Measurements from ENCODE around the gene CACNA1C.

CACNA1C gene

GRCh38 chr12:2052826-2053678, at the start of gene CACNA1C:
CACNA1C (plus strand) TSS chr12:2052987; CDS start chr12:2053563, 576 bp downstream.
- no peak for DNase-seq (ENCODE audit: low read depth)

GRCh38 chr12:2003676-2004112, 49.1 kb upstream of the CACNA1C start:
- peak; percentile 53 for DNase-seq (ENCODE audit: low read depth)

- peak; percentile 96 for DNase-seq (ENCODE audit: low read depth)
Measured at GRCh38 chr12:2004113-2004929, 48.5 kb upstream of the CACNA1C start, which contains the start of gene DCP1B. DCP1B (minus strand) TSS chr12:2004457; CDS start chr12:2004431, 26 bp downstream.

- no peak for DNase-seq (ENCODE audit: low read depth)
Measured at GRCh38 chr12:2008677-2009076, 44.1 kb upstream of the CACNA1C start.

GRCh38 chr12:2009623-2010022, 43.2 kb upstream of the CACNA1C start:
- DNase-seq (ENCODE audit: low read depth), result no peak

GRCh38 chr12:2011643-2012607, 40.9 kb upstream of the CACNA1C start:
- no peak for DNase-seq (ENCODE audit: low read depth)

GRCh38 chr12:2013086-2013485, 39.7 kb upstream of the CACNA1C start:
- no peak for DNase-seq (ENCODE audit: low read depth)

GRCh38 chr12:2013527-2014223, 39.1 kb upstream of the CACNA1C start:
- no peak for DNase-seq (ENCODE audit: low read depth)

- no peak for DNase-seq (ENCODE audit: low read depth)
Measured at GRCh38 chr12:2014231-2014630, 38.6 kb upstream of the CACNA1C start.

GRCh38 chr12:2016862-2017545, 35.8 kb upstream of the CACNA1C start:
- DNase-seq (ENCODE audit: low read depth), result no peak

GRCh38 chr12:2017546-2018337, 35.0 kb upstream of the CACNA1C start:
- no peak for DNase-seq (ENCODE audit: low read depth)

- DNase-seq (ENCODE audit: low read depth), result no peak
Measured at GRCh38 chr12:2018391-2018790, 34.4 kb upstream of the CACNA1C start.

GRCh38 chr12:2019126-2019525, 33.7 kb upstream of the CACNA1C start:
- no peak for DNase-seq (ENCODE audit: low read depth)

- no peak for DNase-seq (ENCODE audit: low read depth)
Measured at GRCh38 chr12:2020511-2020910, 32.3 kb upstream of the CACNA1C start.

GRCh38 chr12:2023365-2023764, 29.4 kb upstream of the CACNA1C start:
- DNase-seq (ENCODE audit: low read depth), result no peak

GRCh38 chr12:2027351-2027750, 25.4 kb upstream of the CACNA1C start:
- DNase-seq (ENCODE audit: low read depth), result no peak

- no peak for DNase-seq (ENCODE audit: low read depth)
Measured at GRCh38 chr12:2029851-2030250, 22.9 kb upstream of the CACNA1C start.

- DNase-seq (ENCODE audit: low read depth), result no peak
Measured at GRCh38 chr12:2032506-2032905, 20.3 kb upstream of the CACNA1C start.

- peak; percentile 12 for DNase-seq (ENCODE audit: low read depth)
Measured at GRCh38 chr12:2034633-2035430, 18.0 kb upstream of the CACNA1C start.

All from HS-27A (cell line).